H9 (cell line): ENCODE results near the gene TBC1D1. TPM values are rescaled to one million over a fixed set of nuclear protein-coding genes. Genes with fewer than 3 reads are reported as not detected.

ENCODE experiments used
- DNase-seq: peaks from one replicate; pipeline ENCODE4 v3.0.0-alpha.2; 2017
- H2AFZ ChIP-seq: one replicate; pipeline ENCODE4 v1.6.1; 2013; ENCODE audit warnings: mild to moderate bottlenecking, low read length, control low read depth, moderate library complexity
- H2AK5ac ChIP-seq: 2 replicates; pipeline ENCODE4 v1.6.1; 2013; ENCODE audit warnings: low read length, control low read depth, mixed read lengths; ENCODE audit not compliant: insufficient read length
- H2BK120ac ChIP-seq: one replicate; pipeline ENCODE4 v1.6.1; 2013; ENCODE audit warnings: low read depth, mild to moderate bottlenecking, low read length, control low read depth, inconsistent platforms; ENCODE audit not compliant: poor library complexity, severe bottlenecking
- H2BK12ac ChIP-seq: 2 replicates; pipeline ENCODE4 v1.6.1; 2013; ENCODE audit warnings: low read length, control low read depth, mixed read lengths, low read depth; ENCODE audit not compliant: insufficient read length
- H2BK15ac ChIP-seq: 2 replicates; pipeline ENCODE4 v1.6.1; 2013; ENCODE audit warnings: low read depth, low read length, control low read depth
- H2BK20ac ChIP-seq: one replicate; pipeline ENCODE4 v1.6.1; 2013; ENCODE audit warnings: low read depth, mild to moderate bottlenecking, low read length, control low read depth, inconsistent platforms; ENCODE audit not compliant: poor library complexity, severe bottlenecking
- H2BK5ac ChIP-seq: 2 replicates; pipeline ENCODE4 v1.6.1; 2013; ENCODE audit warnings: low read length, control low read depth, mixed read lengths; ENCODE audit not compliant: insufficient read length
- H3K14ac ChIP-seq: 2 replicates; pipeline ENCODE4 v1.6.1; 2013; ENCODE audit warnings: low read length, control low read depth; ENCODE audit not compliant: insufficient read depth
- H3K18ac ChIP-seq: 2 replicates; pipeline ENCODE4 v1.6.1; 2013; ENCODE audit warnings: low read depth, mild to moderate bottlenecking, mixed read lengths, low read length, control low read depth; ENCODE audit not compliant: insufficient read length
- H3K23ac ChIP-seq: 2 replicates; pipeline ENCODE4 v1.6.1; 2013; ENCODE audit warnings: low read length, control low read depth, mixed read lengths, low read depth; ENCODE audit not compliant: insufficient read length
- H3K23me2 ChIP-seq: 2 replicates; pipeline ENCODE4 v1.6.1; 2013; ENCODE audit warnings: low read depth, mild to moderate bottlenecking, mixed read lengths, low read length, control low read depth; ENCODE audit not compliant: insufficient read length, poor library complexity, severe bottlenecking
- H3K27ac ChIP-seq: 2 replicates; pipeline ENCODE4 v1.5.1; 2013; ENCODE audit warnings: low read length, control low read depth, mixed read lengths, low read depth; ENCODE audit not compliant: insufficient read length
- H3K27me3 ChIP-seq: 2 replicates; pipeline ENCODE4 v1.6.1; 2013; ENCODE audit warnings: low read length, control low read depth, inconsistent platforms; ENCODE audit not compliant: insufficient read depth
- H3K4ac ChIP-seq: 2 replicates; pipeline ENCODE4 v1.6.1; 2013; ENCODE audit warnings: low read depth, mild to moderate bottlenecking, control low read depth, inconsistent platforms, low read length, moderate library complexity
- H3K4me1 ChIP-seq: 2 replicates; pipeline ENCODE4 v1.6.1; 2013; ENCODE audit warnings: low read length, control low read depth, inconsistent platforms; ENCODE audit not compliant: insufficient read depth
- H3K4me2 ChIP-seq: 2 replicates; pipeline ENCODE4 v1.6.1; 2013; ENCODE audit warnings: low read length, control low read depth, mixed read lengths; ENCODE audit not compliant: insufficient read length, insufficient read depth
- H3K56ac ChIP-seq: 2 replicates; pipeline ENCODE4 v1.6.1; 2013; ENCODE audit warnings: low read depth, mild to moderate bottlenecking, mixed read lengths, low read length, control low read depth; ENCODE audit not compliant: insufficient read length
- H3K79me1 ChIP-seq: 2 replicates; pipeline ENCODE4 v1.6.1; 2013; ENCODE audit warnings: low read depth, mild to moderate bottlenecking, moderate library complexity, low read length, control low read depth, inconsistent platforms; ENCODE audit not compliant: insufficient read depth, poor library complexity, severe bottlenecking
- H3K79me2 ChIP-seq: 2 replicates; pipeline ENCODE4 v1.6.1; 2013; ENCODE audit warnings: low read length, control low read depth, inconsistent platforms; ENCODE audit not compliant: insufficient read depth
- H3K9ac ChIP-seq: 2 replicates; pipeline ENCODE4 v1.6.1; 2013; ENCODE audit warnings: low read length, control low read depth, mixed read lengths; ENCODE audit not compliant: insufficient read length; ENCODE audit errors: extremely low read depth
- H3K9me3 ChIP-seq: one replicate; pipeline ENCODE4 v1.6.1; 2013; ENCODE audit warnings: low read depth, low read length, inconsistent platforms; ENCODE audit not compliant: control insufficient read depth
- H3T11ph ChIP-seq: one replicate; pipeline ENCODE4 v1.6.1; 2013; ENCODE audit warnings: mild to moderate bottlenecking, low read length, control low read depth, inconsistent platforms
- H4K20me1 ChIP-seq: one replicate; pipeline ENCODE4 v1.6.1; 2013; ENCODE audit not compliant: control insufficient read depth, insufficient read length, insufficient read depth
- H4K5ac ChIP-seq: 2 replicates; pipeline ENCODE4 v1.6.1; 2013; ENCODE audit warnings: low read depth, mild to moderate bottlenecking, mixed read lengths, low read length, control low read depth; ENCODE audit not compliant: insufficient read length
- H4K8ac ChIP-seq: replicated peaks from 2 replicates; pipeline ENCODE4 v1.6.1; 2013; ENCODE audit warnings: low read length, control low read depth, mixed read lengths, low read depth; ENCODE audit not compliant: insufficient read length
- H4K91ac ChIP-seq: 2 replicates; pipeline ENCODE4 v1.6.1; 2013; ENCODE audit warnings: low read depth, mild to moderate bottlenecking, moderate library complexity, mixed read lengths, low read length, control low read depth; ENCODE audit not compliant: insufficient read length
- H3K27ac Mint-ChIP-seq, 3 experiments: 2 replicates in 2 of 3; 3 replicates in 1 of 3; pipeline ENCODE4 v1.8.0; 2020 to 2021; ENCODE audit warnings: mixed read lengths in 3 of 3, mild to moderate bottlenecking in 1 of 3, moderate library complexity in 1 of 3
- H3K27me3 Mint-ChIP-seq: 2 replicates; pipeline ENCODE4 v1.8.0; 2021; ENCODE audit warnings: low read depth, mild to moderate bottlenecking, moderate library complexity, mixed read lengths
- H3K36me3 Mint-ChIP-seq, 3 experiments: 2 replicates in 2 of 3; 3 replicates in 1 of 3; pipeline ENCODE4 v1.8.0; 2020 to 2021; ENCODE audit warnings: low read depth in 3 of 3, mixed read lengths in 3 of 3; ENCODE audit not compliant: insufficient read depth in 1 of 3
- H3K4me1 Mint-ChIP-seq, 2 experiments: 2 replicates each; pipeline ENCODE4 v1.8.0; 2020; ENCODE audit warnings: mixed read lengths in 2 of 2
- H3K4me3 Mint-ChIP-seq, 2 experiments: 2 replicates in 1 of 2; 3 replicates in 1 of 2; pipeline ENCODE4 v1.8.0; 2020 to 2021; ENCODE audit warnings: mild to moderate bottlenecking in 2 of 2, mixed read lengths in 2 of 2, moderate library complexity in 1 of 2
- H3K9me3 Mint-ChIP-seq, 2 experiments: 2 replicates in 1 of 2; 3 replicates in 1 of 2; pipeline ENCODE4 v1.8.0; 2020; ENCODE audit warnings: mild to moderate bottlenecking in 2 of 2, mixed read lengths in 2 of 2, moderate library complexity in 1 of 2
- CTCF ChIP-seq: fragments of 200-600 bp; sonication (generic); conservative IDR thresholded peaks from 3 replicates; pipeline ENCODE4 v1.8.0; 2021; ENCODE audit warnings: antibody characterized with exemption, mild to moderate bottlenecking
- WGBS: extraction: QIAGEN DNeasy Blood & Tissue Kit; methylation state at CpG from one replicate; pipeline ENCODE4 v1.1.7; 2013; ENCODE audit warnings: missing lambda C conversion rate, low lambda C conversion rate, mixed read lengths; ENCODE audit not compliant: insufficient read length; ENCODE audit errors: extremely low coverage; 5-methylcytosine and 5-hydroxymethylcytosine counted together
- total RNA-seq: library from RNA; stranded (reverse); gene quantifications from 2 replicates; pipeline ENCODE4 v1.2.1, GENCODE V29; 2021

The TBC1D1 gene
- total RNA-seq, 1 experiment from 2014 or later: 109 TPM

GRCh38 chr4:37948542-37948941 lies 57.7 kb downstream of the TBC1D1 start:
- WGBS: no CpG with 5 or more reads among the region's 4 CpGs
- no peak overlapping the region for H3K56ac ChIP-seq
- no peak overlapping the region for H3T11ph ChIP-seq
- no peak overlapping the region for H3K4me2 ChIP-seq
- no peak overlapping the region for H4K5ac ChIP-seq
- no peak overlapping the region for H2BK5ac ChIP-seq
- H2BK15ac ChIP-seq: no peak overlapping the region
- no peak overlapping the region for H3K9ac ChIP-seq
- H4K20me1 ChIP-seq: no peaks in the 10 kb centered on the region
- H3K79me2 ChIP-seq: no peaks in the 10 kb centered on the region
- H3K27me3 ChIP-seq: no peaks in the 10 kb centered on the region
- H4K91ac ChIP-seq: no peak overlapping the region
- H3K4me1 ChIP-seq: no peaks in the 10 kb centered on the region; the same call in 1 of the 2 replicates
- no peak for TF ChIP-seq CTCF
- H3K9me3 ChIP-seq: no peaks in the 10 kb centered on the region
- Mint-ChIP-seq H3K4me3 (no peak overlapping the region), H3K27ac (no peak overlapping the region), H3K36me3 (peaks cover 0 to 4% (median 0%) of the 10 kb centered on the region in 3 experiments; a peak in 1 of 7 replicates), H3K4me1 (0 out of 4 replicates have a peak, but pooled peaks cover 0 to 3% of the 10 kb centered on the region in 2 experiments), H3K9me3 (no peaks in the 10 kb centered on the region; a peak in 1 of 5 replicates), H3K27me3 (no peaks in the 10 kb centered on the region; the same call in none of the 2 replicates)
- no peak overlapping the region for H2BK12ac ChIP-seq
- no peak overlapping the region for H3K23ac ChIP-seq
- H3K14ac ChIP-seq: no peak overlapping the region
- no peak overlapping the region for H4K8ac ChIP-seq
- no peak overlapping the region for H3K27ac ChIP-seq
- no peaks in the 10 kb centered on the region for H3K79me1 ChIP-seq
- H3K18ac ChIP-seq: no peak overlapping the region
- H2AK5ac ChIP-seq: no peak overlapping the region
- no peak for DNase-seq
- H2AFZ ChIP-seq: no peak overlapping the region
- H2BK120ac ChIP-seq: no peak overlapping the region
- H2BK20ac ChIP-seq: no peak overlapping the region
- H3K4ac ChIP-seq: no peak overlapping the region
- H3K23me2 ChIP-seq: no peaks in the 10 kb centered on the region
